OCI-LY7 (cell line): Measurements from ENCODE around the gene GNAT2. TPM values are rescaled to one million over a fixed set of nuclear protein-coding genes. Genes with fewer than 3 reads are reported as not detected.

Source experiments
- BruUV-seq: library from RNA; stranded (reverse); fragments of 400-500 nt; replicated peaks from 2 replicates; lab custom pipeline; 2021; lab: Mats Ljungman, UMichigan
- CTCF ChIA-PET: fragments of 300-600 bp; sonication (Branson Sonifier 250); formaldehyde crosslinking; loops from one replicate; lab custom pipeline; 2022; ENCODE audit warnings: antibody characterized with exemption; ENCODE audit not compliant: unreplicated experiment; lab: Charles Lee
- POLR2A ChIA-PET: fragments of 300-600 bp; sonication (Branson Sonifier 250); formaldehyde crosslinking; loops from one replicate; lab custom pipeline; 2022; ENCODE audit warnings: antibody characterized with exemption; lab: Charles Lee
- DNase-seq: peaks from one replicate; pipeline ENCODE4 v3.0.0-alpha.2; 2015; ENCODE audit warnings: low spot score
- H2AFZ ChIP-seq: fragments of 200-600 bp; sonication (generic), shearing (Covaris generic); 2 replicates; pipeline ENCODE4 v1.6.1; 2014; ENCODE audit warnings: mild to moderate bottlenecking, antibody characterized with exemption, low read length, moderate library complexity
- H3K27ac ChIP-seq: fragments of 200-600 bp; sonication (generic); 2 replicates; pipeline ENCODE4 v1.5.1; 2014; ENCODE audit warnings: mixed run types, low read depth, mild to moderate bottlenecking, moderate library complexity, low read length, inconsistent platforms; ENCODE audit not compliant: poor library complexity, severe bottlenecking
- H3K36me3 ChIP-seq: fragments of 200-600 bp; sonication (generic); 2 replicates; pipeline ENCODE4 v1.6.1; 2014; ENCODE audit warnings: mild to moderate bottlenecking, antibody characterized with exemption, low read length, moderate library complexity, mixed read lengths; ENCODE audit not compliant: insufficient read depth
- H3K4me1 ChIP-seq: fragments of 200-600 bp; sonication (generic); 2 replicates; pipeline ENCODE4 v1.5.1; 2014; ENCODE audit warnings: mild to moderate bottlenecking, low read length; ENCODE audit not compliant: insufficient read depth, poor library complexity, severe bottlenecking
- H3K4me2 ChIP-seq: fragments of 200-600 bp; sonication (generic); 2 replicates; pipeline ENCODE4 v1.6.1; 2014; ENCODE audit warnings: mild to moderate bottlenecking, low read length
- H3K4me3 ChIP-seq: fragments of 200-600 bp; sonication (generic); 2 replicates; pipeline ENCODE4 v1.5.1; 2014; ENCODE audit warnings: mild to moderate bottlenecking, low read depth, low read length; ENCODE audit not compliant: poor library complexity, severe bottlenecking
- H3K79me2 ChIP-seq: fragments of 200-600 bp; sonication (generic); 2 replicates; pipeline ENCODE4 v1.6.1; 2016; ENCODE audit warnings: low read depth, mild to moderate bottlenecking, low read length, moderate library complexity, mixed read lengths; ENCODE audit not compliant: insufficient read depth
- H3K9me2 ChIP-seq: fragments of 200-600 bp; sonication (generic); 2 replicates; pipeline ENCODE4 v1.6.1; 2016; ENCODE audit warnings: mild to moderate bottlenecking, low read length, mixed read lengths; ENCODE audit not compliant: insufficient read depth
- H3K9me3 ChIP-seq: fragments of 200-600 bp; sonication (generic); 2 replicates; pipeline ENCODE4 v1.6.1; 2014; ENCODE audit warnings: mild to moderate bottlenecking, mixed run types, low read length, mixed read lengths
- H4K20me1 ChIP-seq: fragments of 200-600 bp; sonication (generic); 2 replicates; pipeline ENCODE4 v1.6.1; 2014; ENCODE audit warnings: mild to moderate bottlenecking, antibody characterized with exemption, low read length, moderate library complexity, mixed read lengths; ENCODE audit not compliant: insufficient read depth
- CTCF ChIP-seq: fragments of 200-600 bp; sonication (generic); conservative IDR thresholded peaks from 2 replicates; pipeline ENCODE4 v1.5.1; 2014; ENCODE audit warnings: mild to moderate bottlenecking, antibody characterized with exemption, low read length, moderate library complexity, mixed read lengths
- EZH2phosphoT487 ChIP-seq: fragments of 200-600 bp; sonication (generic); IDR thresholded peaks from 2 replicates; pipeline ENCODE4 v1.6.1; 2018; ENCODE audit warnings: low read depth, borderline replicate concordance, mild to moderate bottlenecking, mixed run types, antibody characterized with exemption, low read length, moderate library complexity, mixed read lengths
- intact Hi-C: fragments of 100-400 bp; cut with micrococcal nuclease; formaldehyde crosslinking; loops from one replicate; pipeline ENCODE4 v1.10.0; 2022; ENCODE audit not compliant: unreplicated experiment
- total RNA-seq, 2 experiments: library from RNA; depleted of rRNA in 1 of 2; stranded (reverse); fragments of >200 nt in 1 of 2; shearing (Covaris generic) in 1 of 2; gene quantifications; 2 replicates each; pipeline ENCODE4 v1.2.3, GENCODE V29; 2014 to 2022

Gene GNAT2
- total RNA-seq, 2 experiments from 2014 or later = 1.3 TPM; not detected in 1

- BruUV-seq = no TSS peak
- peaks cover 43% of the 10 kb centered on the region for H3K36me3 ChIP-seq
- no peak for TF ChIP-seq CTCF
- TF ChIP-seq EZH2phosphoT487 = no peak
- no peaks in the 10 kb centered on the region for H3K79me2 ChIP-seq
- H3K4me3 ChIP-seq = no peak overlapping the region
- CTCF ChIA-PET = no interaction called here
- H4K20me1 ChIP-seq = no peaks in the 10 kb centered on the region
- no peak overlapping the region for H3K27ac ChIP-seq
- H3K4me1 ChIP-seq = no peaks in the 10 kb centered on the region
- POLR2A ChIA-PET = interaction anchor here (0.9 kb wide), 2 partner anchors 44 to 48 kb away, joined by 3 to 4 read pairs; no protein-coding TSS in a partner anchor
- DNase-seq = no peak
- intact Hi-C loops = no loop called here
- H2AFZ ChIP-seq = no peak overlapping the region
- H3K9me3 ChIP-seq = no peaks in the 10 kb centered on the region
- no peaks in the 10 kb centered on the region for H3K9me2 ChIP-seq
- no peak overlapping the region for H3K4me2 ChIP-seq
Measured at GRCh38 chr1:109595531-109595930, 23.9 kb downstream of the GNAT2 start.

GRCh38 chr1:109592916-109593315 is 26.5 kb downstream of the GNAT2 start:
- intact Hi-C loops = no loop called here
- H3K9me3 ChIP-seq = no peaks in the 10 kb centered on the region
- no peaks in the 10 kb centered on the region for H3K9me2 ChIP-seq
- no peaks in the 10 kb centered on the region for H3K79me2 ChIP-seq
- DNase-seq = no peak
- H2AFZ ChIP-seq = no peak overlapping the region
- CTCF ChIA-PET = no interaction called here
- TSS peak; percentile 48 for BruUV-seq
- H3K36me3 ChIP-seq = peaks cover 66% of the 10 kb centered on the region
- H3K27ac ChIP-seq = no peak overlapping the region
- H3K4me1 ChIP-seq = no peaks in the 10 kb centered on the region
- H3K4me3 ChIP-seq = no peak overlapping the region
- TF ChIP-seq EZH2phosphoT487 (no peak), CTCF (no peak)
- POLR2A ChIA-PET = interaction anchor here (0.6 to 1.3 kb wide), 3 partner anchors 9 to 214 kb away, joined by 3 to 4 read pairs (median 4); no protein-coding TSS in a partner anchor
- H3K4me2 ChIP-seq = no peak overlapping the region
- no peaks in the 10 kb centered on the region for H4K20me1 ChIP-seq

GRCh38 chr1:109589679-109590078 is 29.7 kb downstream of the GNAT2 start:
- Histone ChIP-seq H3K4me1 (no peaks in the 10 kb centered on the region), H3K27ac (no peak overlapping the region), H3K4me3 (no peak overlapping the region), H3K9me2 (no peaks in the 10 kb centered on the region), H3K36me3 (peaks cover 90% of the 10 kb centered on the region), H3K9me3 (no peaks in the 10 kb centered on the region), H4K20me1 (no peaks in the 10 kb centered on the region), H2AFZ (no peak overlapping the region), H3K4me2 (no peak overlapping the region), H3K79me2 (no peaks in the 10 kb centered on the region)
- POLR2A ChIA-PET = interaction anchor here (0.7 kb wide), 1 partner anchor 63 kb away, joined by 3 read pairs; no protein-coding TSS in a partner anchor
- no TSS peak for BruUV-seq
- no peak for TF ChIP-seq CTCF
- TF ChIP-seq EZH2phosphoT487 = no peak
- DNase-seq = no peak
- CTCF ChIA-PET = no interaction called here
- intact Hi-C loops = no loop called here
